Stimulated activated CD4-positive, alpha-beta T cell treated with anti-CD3 and anti-CD28 coated beads, TNF-alpha, amount 100 ng/mL, for 48 hours (primary cell): ENCODE data around the gene ACSM2B.
"Not testable (repeated sequence)": the region's sequence is repeated elsewhere in the genome, so short reads cannot be mapped to it uniquely, and the experiment has no call there.

Experiments
- DNase-seq, 3 donors: peaks; one replicate each; pipeline ENCODE4 v3.0.0-alpha.2; 2020; ENCODE audit warnings: low read depth in 3 of 3

ACSM2B gene

DNA sequence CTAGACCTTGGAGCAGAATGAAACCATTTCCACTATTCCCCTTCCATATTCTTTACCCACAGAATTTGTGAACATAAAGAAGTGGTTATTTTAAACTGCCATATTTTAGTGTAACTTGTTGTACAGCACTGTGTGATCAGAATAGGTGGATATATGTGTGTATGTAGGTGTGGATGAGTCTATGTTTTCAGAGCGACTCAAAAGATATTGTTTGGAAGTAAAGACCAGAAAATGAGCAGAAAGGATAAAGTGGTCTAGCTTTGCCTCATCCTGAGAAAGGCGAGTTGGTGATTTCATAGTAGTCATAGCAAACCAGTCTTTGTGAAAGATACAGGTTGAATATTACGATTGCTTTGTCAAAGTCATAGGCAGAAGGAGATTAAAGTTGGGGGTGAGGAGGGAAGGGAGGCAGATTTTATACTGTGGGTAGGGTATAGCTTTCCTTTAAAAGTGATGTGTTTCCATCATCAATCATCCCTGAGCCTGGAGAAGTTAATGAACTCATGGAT is 43.8 kb downstream of the ACSM2B start:
- not testable (repeated sequence) for DNase-seq

DNA sequence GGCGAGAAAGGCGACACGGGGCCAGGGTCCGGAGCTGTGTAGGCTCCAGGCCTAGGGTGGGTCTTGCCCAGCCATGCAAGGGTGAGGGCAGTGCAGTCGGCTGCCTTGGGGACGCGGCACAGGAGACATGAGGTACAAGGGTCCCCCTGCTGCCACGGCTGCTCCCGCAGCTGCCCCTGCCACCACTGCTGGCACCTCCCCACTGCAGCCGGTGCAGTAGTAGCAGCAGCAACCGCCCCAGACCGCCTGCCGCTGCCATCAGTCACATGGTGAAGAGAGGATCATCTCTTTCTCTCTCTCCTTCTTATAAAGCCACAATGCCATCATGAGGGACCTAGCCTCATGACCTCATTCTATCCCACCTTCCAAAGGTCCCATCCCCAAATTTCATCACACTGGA is 44.4 kb downstream of the ACSM2B start:
- DNase-seq = not testable (repeated sequence)

DNA sequence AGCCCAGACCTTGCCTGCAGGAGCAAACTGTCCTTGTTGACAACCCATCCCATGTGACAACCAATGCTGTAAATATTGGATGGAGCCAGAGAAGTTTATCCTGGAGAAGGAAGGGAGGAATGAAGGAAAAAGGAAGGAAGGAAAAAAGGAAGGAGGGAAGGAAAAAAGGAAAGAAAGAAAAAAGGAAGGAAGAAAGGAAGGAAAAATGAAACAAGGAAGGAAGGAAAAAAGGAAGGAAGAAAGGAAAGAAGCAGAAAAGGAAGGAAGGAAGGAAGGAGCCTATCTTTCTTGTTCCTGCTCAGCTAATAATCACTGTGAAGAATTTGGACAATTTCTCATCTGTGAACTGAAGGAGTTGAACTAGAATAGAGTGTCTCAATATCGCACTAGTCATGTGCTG is 56.1 kb downstream of the ACSM2B start:
- no peak for DNase-seq

DNA sequence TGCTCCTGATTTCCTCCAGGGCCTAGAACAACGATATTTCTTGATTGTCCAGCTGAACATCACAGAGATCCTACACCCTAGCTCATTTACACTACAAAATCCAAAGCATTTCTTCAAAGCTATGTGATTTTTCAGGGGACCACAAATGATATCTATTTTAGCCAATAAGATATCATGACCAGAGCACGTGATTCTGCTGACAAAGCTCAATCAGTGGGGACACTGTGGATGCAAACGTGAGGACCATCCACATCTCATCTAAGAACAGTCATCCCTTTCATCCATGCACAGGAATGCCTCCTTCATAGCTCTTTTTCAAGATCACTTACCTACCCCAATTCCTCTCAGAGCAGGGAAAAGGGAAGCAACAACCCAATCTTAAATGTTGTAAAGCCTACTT is 56.9 kb downstream of the ACSM2B start:
- no peak for DNase-seq

DNA sequence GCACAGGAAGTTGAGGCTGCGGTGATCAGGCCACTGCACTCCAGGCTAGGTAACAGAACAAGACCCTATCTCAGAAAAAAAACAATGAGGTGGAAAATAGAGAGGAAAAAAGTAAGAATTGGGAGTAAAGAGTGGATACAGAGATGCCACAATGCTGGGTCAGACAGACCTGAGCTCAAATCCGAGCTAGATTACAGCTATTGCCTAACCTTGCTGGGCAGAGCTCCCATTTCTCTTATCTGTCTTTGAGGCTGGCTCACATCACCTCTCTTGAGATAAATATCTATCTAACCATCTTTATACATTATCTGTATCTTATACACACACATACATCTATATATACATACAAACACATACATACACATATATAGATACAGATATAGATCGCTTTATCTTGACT is 59.0 kb downstream of the ACSM2B start:
- DNase-seq = no peak

DNA sequence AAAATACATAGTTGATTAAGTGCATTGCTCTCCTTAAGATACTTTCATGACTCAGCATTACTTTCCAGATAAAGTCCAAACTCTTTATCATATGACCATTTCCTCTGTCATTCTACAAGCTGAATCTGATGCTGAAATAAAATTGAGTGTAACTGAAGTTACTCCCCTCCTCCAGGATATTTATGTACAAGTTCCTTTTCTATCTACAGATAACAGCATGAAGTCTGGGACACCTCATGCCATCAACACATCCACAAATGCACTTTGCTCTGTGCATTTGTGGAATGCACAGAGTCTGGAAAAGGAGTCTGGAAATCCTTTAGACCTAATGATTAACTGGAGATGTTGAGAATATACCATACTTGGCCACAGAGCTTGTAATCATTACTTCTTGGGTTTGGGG is 60.5 kb downstream of the ACSM2B start:
- no peak for DNase-seq

DNA sequence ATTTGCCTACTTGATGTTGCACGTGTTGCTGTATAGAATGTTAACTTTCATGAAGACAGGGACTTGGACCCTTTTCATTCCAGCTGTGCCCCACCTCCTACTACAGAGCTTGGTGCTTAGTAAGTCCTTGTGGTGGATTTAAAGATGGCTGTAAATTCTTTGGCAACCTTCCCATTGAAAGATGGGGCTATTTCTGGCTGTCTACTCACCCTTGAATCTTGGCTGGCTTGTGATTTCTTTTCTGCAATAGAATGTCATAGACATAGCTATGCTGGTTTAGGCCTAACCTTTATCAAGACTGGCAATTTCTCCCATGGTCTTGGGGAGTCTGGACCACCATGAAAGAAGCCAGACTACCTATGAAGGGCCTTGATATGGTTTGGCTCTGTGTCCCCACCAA is 65.8 kb downstream of the ACSM2B start:
- DNase-seq = no peak

DNA sequence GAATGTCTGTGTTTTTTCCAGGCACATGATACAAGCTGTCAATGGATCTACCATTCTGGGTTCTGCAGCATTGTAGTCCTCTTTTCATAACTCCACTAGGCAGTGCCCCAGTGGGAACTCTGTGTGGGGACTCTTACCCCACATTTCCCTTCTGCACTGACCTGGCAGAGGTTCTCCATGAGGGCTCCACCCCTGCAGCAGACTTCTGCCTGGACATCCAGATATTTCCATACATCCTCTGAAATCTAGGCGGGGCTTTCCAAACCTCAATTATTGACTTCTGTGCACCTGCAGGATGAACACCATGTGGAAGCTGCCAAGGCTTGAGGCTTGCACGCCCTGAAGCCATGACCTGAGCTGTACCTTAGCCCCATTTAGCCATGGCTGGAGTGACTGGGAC is 68.9 kb downstream of the ACSM2B start:
- DNase-seq = no peak

DNA sequence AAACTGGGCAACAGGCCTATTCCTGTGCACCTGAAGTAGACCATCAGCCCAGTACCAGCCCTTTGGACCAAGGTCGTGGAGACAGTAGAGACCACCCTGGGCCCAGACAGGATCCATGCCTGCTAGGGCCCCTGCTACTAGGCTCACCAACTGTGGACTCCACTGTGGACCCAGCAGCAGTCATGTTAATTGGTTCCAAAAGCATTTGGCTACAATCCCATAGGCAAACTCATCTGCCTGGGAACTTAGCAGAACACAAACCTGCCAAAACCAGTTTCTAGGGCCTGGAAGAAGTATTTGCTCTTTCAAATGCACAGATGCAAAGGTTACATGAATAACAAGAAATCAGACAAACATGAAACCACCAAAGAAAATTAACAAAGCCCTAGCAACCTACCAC is 71.7 kb downstream of the ACSM2B start:
- DNase-seq = no peak

DNA sequence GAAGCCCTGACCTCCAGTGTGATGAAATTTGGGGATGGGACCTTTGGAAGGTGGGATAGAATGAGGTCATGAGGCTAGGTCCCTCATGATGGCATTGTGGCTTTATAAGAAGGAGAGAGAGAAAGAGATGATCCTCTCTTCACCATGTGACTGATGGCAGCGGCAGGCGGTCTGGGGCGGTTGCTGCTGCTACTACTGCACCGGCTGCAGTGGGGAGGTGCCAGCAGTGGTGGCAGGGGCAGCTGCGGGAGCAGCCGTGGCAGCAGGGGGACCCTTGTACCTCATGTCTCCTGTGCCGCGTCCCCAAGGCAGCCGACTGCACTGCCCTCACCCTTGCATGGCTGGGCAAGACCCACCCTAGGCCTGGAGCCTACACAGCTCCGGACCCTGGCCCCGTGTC is 84.7 kb downstream of the ACSM2B start:
- not testable (repeated sequence) for DNase-seq

DNA sequence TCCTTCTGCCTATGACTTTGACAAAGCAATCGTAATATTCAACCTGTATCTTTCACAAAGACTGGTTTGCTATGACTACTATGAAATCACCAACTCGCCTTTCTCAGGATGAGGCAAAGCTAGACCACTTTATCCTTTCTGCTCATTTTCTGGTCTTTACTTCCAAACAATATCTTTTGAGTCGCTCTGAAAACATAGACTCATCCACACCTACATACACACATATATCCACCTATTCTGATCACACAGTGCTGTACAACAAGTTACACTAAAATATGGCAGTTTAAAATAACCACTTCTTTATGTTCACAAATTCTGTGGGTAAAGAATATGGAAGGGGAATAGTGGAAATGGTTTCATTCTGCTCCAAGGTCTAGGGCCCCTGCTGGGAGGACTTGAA is 85.2 kb downstream of the ACSM2B start:
- not testable (repeated sequence) for DNase-seq
